GM10266 (cell line): ENCODE results near the gene ORC4.
A peak's percentile ranks its signal among the peaks of the same experiment; 100 is the strongest.

Experiments
- DNase-seq: peaks from one replicate; pipeline ENCODE4 v3.0.0; 2012; ENCODE audit errors: extremely low spot score
- TF ChIP-seq, protein P1 (sequence below): IDR thresholded peaks from 2 replicates; pipeline ENCODE4 v1.5.1; 2012; ENCODE audit warnings: mild to moderate bottlenecking, low read depth; ENCODE audit not compliant: control insufficient read depth, insufficient read depth; ENCODE audit errors: missing control alignments

Gene ORC4

DNA sequence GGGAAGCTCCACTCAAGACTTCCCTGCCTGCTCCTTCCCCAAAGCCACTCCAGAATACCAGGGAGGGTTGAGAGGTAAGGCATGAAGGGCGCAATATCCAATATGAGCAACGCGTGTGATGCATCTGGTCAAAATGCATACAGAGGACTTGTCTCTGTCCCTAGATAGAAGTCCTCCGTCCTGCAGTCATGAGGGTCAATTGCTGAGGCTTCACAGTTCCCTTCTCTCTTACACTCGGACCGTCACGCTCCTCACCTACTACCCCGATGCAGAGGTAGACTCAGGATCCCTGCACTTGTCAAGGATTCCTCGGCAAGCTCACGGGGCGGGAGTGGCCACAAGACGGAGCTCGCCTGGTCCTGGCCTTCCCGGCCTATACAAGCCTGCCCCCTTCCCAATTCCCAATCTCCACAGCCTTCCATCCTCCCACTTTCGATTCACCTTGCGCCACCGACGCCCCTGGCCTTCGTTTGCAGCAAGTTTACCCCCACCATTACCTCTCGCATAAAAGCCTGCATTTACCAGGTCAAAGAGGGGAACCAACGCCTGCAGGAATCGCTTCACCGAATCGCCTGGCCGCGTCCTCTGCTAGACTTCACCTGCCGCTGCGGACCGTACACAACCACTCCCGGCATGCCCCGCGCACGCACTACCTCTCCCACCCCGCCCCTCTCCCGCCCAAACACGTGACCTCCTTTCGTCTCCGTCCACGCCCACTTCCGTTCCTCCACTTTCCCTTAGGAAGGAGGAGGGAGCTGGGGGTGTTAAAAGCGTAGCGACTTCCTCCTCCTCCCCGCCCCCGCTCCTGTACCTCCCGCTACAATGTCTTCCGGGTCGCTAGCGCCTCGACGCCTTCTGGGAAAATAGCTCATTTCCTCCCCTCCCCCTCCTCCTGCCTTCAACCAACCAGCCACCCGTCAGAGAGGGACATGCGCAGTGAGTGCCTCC is at the start of gene ORC4:
ORC4 (minus strand) TSS at position 627 of the 948 bp plus-strand sequence. CDS start 44,779 bp downstream, outside the sequence.
- TF ChIP-seq, protein P1, sequence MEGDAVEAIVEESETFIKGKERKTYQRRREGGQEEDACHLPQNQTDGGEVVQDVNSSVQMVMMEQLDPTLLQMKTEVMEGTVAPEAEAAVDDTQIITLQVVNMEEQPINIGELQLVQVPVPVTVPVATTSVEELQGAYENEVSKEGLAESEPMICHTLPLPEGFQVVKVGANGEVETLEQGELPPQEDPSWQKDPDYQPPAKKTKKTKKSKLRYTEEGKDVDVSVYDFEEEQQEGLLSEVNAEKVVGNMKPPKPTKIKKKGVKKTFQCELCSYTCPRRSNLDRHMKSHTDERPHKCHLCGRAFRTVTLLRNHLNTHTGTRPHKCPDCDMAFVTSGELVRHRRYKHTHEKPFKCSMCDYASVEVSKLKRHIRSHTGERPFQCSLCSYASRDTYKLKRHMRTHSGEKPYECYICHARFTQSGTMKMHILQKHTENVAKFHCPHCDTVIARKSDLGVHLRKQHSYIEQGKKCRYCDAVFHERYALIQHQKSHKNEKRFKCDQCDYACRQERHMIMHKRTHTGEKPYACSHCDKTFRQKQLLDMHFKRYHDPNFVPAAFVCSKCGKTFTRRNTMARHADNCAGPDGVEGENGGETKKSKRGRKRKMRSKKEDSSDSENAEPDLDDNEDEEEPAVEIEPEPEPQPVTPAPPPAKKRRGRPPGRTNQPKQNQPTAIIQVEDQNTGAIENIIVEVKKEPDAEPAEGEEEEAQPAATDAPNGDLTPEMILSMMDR = peak; percentile 24
- peak; percentile 81 for DNase-seq

DNA sequence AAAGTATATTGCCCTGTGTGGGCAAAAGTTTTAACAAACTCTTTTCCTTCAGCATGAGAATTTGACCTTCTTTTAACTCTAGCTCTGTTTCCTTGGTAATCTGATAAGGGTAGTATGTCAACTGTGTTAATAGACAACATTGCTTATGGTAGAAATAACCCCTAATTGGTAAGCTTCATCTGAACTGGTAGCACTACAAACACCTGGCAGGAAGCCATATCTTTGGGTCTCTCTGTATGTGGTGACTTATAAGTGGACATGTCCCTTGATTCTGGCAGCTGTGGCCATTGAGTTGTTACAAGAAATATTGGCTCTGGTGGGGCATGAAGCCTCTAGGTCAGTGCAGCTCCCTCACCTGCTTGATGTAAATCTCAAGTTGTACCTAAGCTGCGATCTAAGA is 47.3 kb upstream of the ORC4 start:
- TF ChIP-seq, protein P1 = no peak
- no peak for DNase-seq

DNA sequence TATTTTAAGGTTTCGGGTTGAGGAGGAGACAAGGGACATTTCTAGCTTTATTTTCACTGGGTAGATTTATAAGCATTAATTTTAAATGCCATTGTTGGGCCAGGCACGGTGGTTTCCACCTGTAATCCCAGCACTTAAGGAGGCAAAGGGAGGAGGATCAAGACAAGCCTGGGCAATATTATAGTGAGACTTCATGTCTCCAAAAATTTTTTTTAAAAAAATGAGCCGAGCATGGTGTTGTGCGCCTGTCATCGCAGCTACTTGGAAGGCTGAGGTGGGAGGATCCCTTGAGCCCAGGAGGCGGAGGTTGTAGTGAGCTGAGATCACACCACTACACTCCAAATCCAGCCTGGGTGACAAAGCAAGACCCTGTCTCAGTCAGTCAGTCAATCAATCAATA is 45.4 kb upstream of the ORC4 start:
- DNase-seq = no peak
- TF ChIP-seq, protein P1 = no peak

DNA sequence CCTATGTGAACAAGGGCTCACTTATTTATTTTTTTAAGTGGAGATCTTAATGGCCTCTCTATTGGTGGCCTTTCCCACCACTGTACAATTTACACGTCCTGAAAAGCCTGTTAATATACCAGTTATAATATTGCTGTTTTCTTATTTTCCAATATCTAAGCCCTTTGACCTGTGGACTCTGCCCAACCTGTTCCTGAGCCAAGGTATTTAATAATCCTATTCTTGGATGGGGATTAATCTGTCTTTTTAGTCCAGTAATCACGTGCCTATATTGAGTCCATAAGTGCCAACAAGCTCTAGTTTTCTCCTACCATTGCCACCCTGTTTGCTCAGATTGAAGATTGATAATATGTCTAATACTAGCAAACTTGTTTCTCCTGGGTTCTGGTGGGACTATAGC is 43.1 kb upstream of the ORC4 start:
- TF ChIP-seq, protein P1 = no peak
- no peak for DNase-seq

DNA sequence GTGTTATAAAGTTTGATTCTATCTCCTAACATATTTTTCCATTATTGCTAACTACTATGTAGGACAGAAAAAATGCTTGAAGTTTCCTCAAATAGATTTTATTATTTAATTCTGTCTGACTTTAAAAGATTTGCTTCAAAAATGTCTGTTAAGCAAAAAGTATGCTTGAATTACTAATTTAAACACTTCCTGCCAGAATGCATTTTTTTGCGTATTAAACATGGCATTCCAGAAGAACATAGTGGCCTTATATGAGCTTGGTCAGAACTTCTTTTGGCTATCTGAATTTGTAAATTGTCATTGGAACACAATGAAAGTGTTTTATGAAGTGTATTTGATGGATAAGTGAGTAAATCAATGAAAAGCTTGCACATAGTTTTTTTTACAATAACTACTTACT is 38.1 kb upstream of the ORC4 start:
- TF ChIP-seq, protein P1 = no peak
- DNase-seq = no peak

DNA sequence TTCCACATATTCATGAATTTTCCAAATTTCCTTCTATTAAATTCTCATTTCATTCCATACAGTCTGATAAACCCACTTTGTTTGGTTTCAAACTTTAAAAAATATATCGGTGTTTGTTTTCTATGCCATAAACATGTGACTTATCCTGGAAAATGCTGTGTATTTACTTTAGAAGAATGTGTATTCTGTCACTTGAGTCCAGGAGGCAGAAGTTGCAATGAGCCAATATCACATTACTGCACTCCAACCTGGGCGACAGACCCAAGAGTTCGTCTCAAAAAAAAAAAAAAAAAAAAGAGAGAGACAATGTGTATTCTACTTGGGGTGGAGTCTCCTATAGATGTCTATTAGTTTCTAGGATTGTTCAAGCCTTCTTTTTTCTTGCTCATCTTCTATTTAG is 32.1 kb upstream of the ORC4 start:
- no peak for DNase-seq
- TF ChIP-seq, protein P1 = no peak

DNA sequence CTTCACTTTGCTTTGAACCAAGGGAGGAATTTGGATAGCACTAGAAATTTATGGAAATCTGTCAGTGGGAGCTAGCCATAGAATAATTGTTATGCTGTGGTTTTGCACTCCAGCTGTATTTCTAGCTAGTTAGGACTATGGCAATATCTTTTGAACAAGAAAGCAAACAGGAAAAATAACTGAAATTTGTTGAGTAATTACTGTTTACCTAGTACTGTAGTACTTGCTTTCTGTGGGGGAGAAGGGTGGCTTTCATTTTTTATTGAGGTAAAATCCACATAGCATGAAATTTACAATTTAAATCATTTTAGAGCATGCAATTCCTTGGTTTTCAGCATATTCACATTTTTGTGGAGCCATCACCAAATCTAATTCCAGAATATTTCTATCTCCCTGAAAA is 28.7 kb upstream of the ORC4 start:
- no peak for DNase-seq
- TF ChIP-seq, protein P1 = no peak
